ENCODE results near the gene TCF7L1. TPM values are rescaled to one million over a fixed set of nuclear protein-coding genes. Genes with fewer than 3 reads are reported as not detected.
"Not testable (repeated sequence)": the region's sequence is repeated elsewhere in the genome, so short reads cannot be mapped to it uniquely, and the experiment has no call there.

Gene TCF7L1
- total and polyA plus RNA-seq, 4 donors: 12.3 to 21.5 (median 13.8) TPM

- Histone ChIP-seq H3K4me1 (ENCODE audit: control insufficient read depth in 5 of 5, insufficient read depth in 5 of 5, low read length in 5 of 5) (no peaks in the 10 kb centered on the region), H3K27me3 (ENCODE audit: control insufficient read depth in 3 of 3, insufficient read depth in 3 of 3, low read length in 2 of 3) (peaks cover 0 to 2% (median 0%) of the 10 kb centered on the region in 3 donors), H3K4me3 (no peak overlapping the region), H3K9ac (ENCODE audit: insufficient read depth in 1 of 2, low read length in 2 of 2) (no peak overlapping the region), H3K36me3 (ENCODE audit: control insufficient read depth in 4 of 4, insufficient read depth in 4 of 4, low read length in 4 of 4) (no peaks in the 10 kb centered on the region), H3K27ac (ENCODE audit: low read depth in 1 of 2, low read length in 1 of 2) (no peak overlapping the region), H3K9me3 (ENCODE audit: control insufficient read depth in 4 of 4, insufficient read depth in 3 of 4, low read length in 3 of 4) (no peaks in the 10 kb centered on the region)
- no peak for DNase-seq
- no peak for ATAC-seq (ENCODE audit: insufficient read depth, low FRiP score)
- TF ChIP-seq CTCF (IDR thresholded peaks at IDR 0.05; ENCODE audit: control extremely low read depth, extremely low read depth): no peak
- 78 to 87% methylated on average over 2 of the region's 2 CpGs for whole genome bisulfite sequencing, 2 donors
Measured at GRCh38 chr2:85114586-85115330, 18.4 kb upstream of the TCF7L1 start.

GRCh38 chr2:85116207-85116606, 17.0 kb upstream of the TCF7L1 start:
- DNase-seq (no peak), ATAC-seq (ENCODE audit: insufficient read depth, low FRiP score) (no peak)
- no peaks in the 10 kb centered on the region for H3K4me1 ChIP-seq (ENCODE audit: control insufficient read depth in 5 of 5, insufficient read depth in 5 of 5, low read length in 5 of 5)
- no peak overlapping the region for H3K4me3 ChIP-seq
- H3K27me3 ChIP-seq (ENCODE audit: control insufficient read depth in 3 of 3, insufficient read depth in 3 of 3, low read length in 2 of 3): peaks cover 0 to 2% (median 0%) of the 10 kb centered on the region in 3 donors
- no peak for TF ChIP-seq CTCF (IDR thresholded peaks at IDR 0.05; ENCODE audit: control extremely low read depth, extremely low read depth)
- no peaks in the 10 kb centered on the region for H3K9me3 ChIP-seq (ENCODE audit: control insufficient read depth in 4 of 4, insufficient read depth in 3 of 4, low read length in 3 of 4)
- H3K27ac ChIP-seq (ENCODE audit: low read depth in 1 of 2, low read length in 1 of 2): no peak overlapping the region
- H3K36me3 ChIP-seq (ENCODE audit: control insufficient read depth in 4 of 4, insufficient read depth in 4 of 4, low read length in 4 of 4): no peaks in the 10 kb centered on the region
- WGBS, 2 donors: 83 to 90% methylated on average over 3 of the region's 3 CpGs
- no peak overlapping the region for H3K9ac ChIP-seq (ENCODE audit: insufficient read depth in 1 of 2, low read length in 2 of 2)

- no peak for TF ChIP-seq CTCF (IDR thresholded peaks at IDR 0.05; ENCODE audit: control extremely low read depth, extremely low read depth)
- ATAC-seq (ENCODE audit: insufficient read depth, low FRiP score) (no peak), DNase-seq (no peak)
- no peak overlapping the region for H3K27ac ChIP-seq (ENCODE audit: low read depth in 1 of 2, low read length in 1 of 2)
- no peak overlapping the region for H3K9ac ChIP-seq (ENCODE audit: insufficient read depth in 1 of 2, low read length in 2 of 2)
- no peaks in the 10 kb centered on the region for H3K4me1 ChIP-seq (ENCODE audit: control insufficient read depth in 5 of 5, insufficient read depth in 5 of 5, low read length in 5 of 5)
- H3K9me3 ChIP-seq (ENCODE audit: control insufficient read depth in 4 of 4, insufficient read depth in 3 of 4, low read length in 3 of 4): no peaks in the 10 kb centered on the region
- no peak overlapping the region for H3K4me3 ChIP-seq
- H3K36me3 ChIP-seq (ENCODE audit: control insufficient read depth in 4 of 4, insufficient read depth in 4 of 4, low read length in 4 of 4): no peaks in the 10 kb centered on the region
- peaks cover 0 to 2% (median 0%) of the 10 kb centered on the region in 3 donors for H3K27me3 ChIP-seq (ENCODE audit: control insufficient read depth in 3 of 3, insufficient read depth in 3 of 3, low read length in 2 of 3)
Measured at GRCh38 chr2:85119900-85120299, 13.3 kb upstream of the TCF7L1 start.

GRCh38 chr2:85120363-85120762, 12.8 kb upstream of the TCF7L1 start:
- Histone ChIP-seq H3K4me1 (ENCODE audit: control insufficient read depth in 5 of 5, insufficient read depth in 5 of 5, low read length in 5 of 5) (no peaks in the 10 kb centered on the region), H3K9me3 (ENCODE audit: control insufficient read depth in 4 of 4, insufficient read depth in 3 of 4, low read length in 3 of 4) (no peaks in the 10 kb centered on the region), H3K27ac (ENCODE audit: low read depth in 1 of 2, low read length in 1 of 2) (no peak overlapping the region), H3K4me3 (no peak overlapping the region), H3K36me3 (ENCODE audit: control insufficient read depth in 4 of 4, insufficient read depth in 4 of 4, low read length in 4 of 4) (no peaks in the 10 kb centered on the region), H3K27me3 (ENCODE audit: control insufficient read depth in 3 of 3, insufficient read depth in 3 of 3, low read length in 2 of 3) (peaks cover 0 to 2% (median 0%) of the 10 kb centered on the region in 3 donors), H3K9ac (ENCODE audit: insufficient read depth in 1 of 2, low read length in 2 of 2) (no peak overlapping the region)
- DNase-seq (no peak), ATAC-seq (ENCODE audit: insufficient read depth, low FRiP score) (no peak)
- WGBS, 2 donors: 49 to 83% methylated on average over 1 of the region's 1 CpG
- TF ChIP-seq CTCF (IDR thresholded peaks at IDR 0.05; ENCODE audit: control extremely low read depth, extremely low read depth): no peak

- not testable (repeated sequence) for ATAC-seq (ENCODE audit: insufficient read depth, low FRiP score); H3K4me1 ChIP-seq (ENCODE audit: control insufficient read depth in 5 of 5, insufficient read depth in 5 of 5, low read length in 5 of 5); H3K9ac ChIP-seq (ENCODE audit: insufficient read depth in 1 of 2, low read length in 2 of 2); H3K27me3 ChIP-seq (ENCODE audit: control insufficient read depth in 3 of 3, insufficient read depth in 3 of 3, low read length in 2 of 3); H3K4me3 ChIP-seq; H3K36me3 ChIP-seq (ENCODE audit: control insufficient read depth in 4 of 4, insufficient read depth in 4 of 4, low read length in 4 of 4); DNase-seq; H3K27ac ChIP-seq (ENCODE audit: low read depth in 1 of 2, low read length in 1 of 2); H3K9me3 ChIP-seq (ENCODE audit: control insufficient read depth in 4 of 4, insufficient read depth in 3 of 4, low read length in 3 of 4)
- WGBS, 2 donors: 86 to 90% methylated on average over 5 of the region's 5 CpGs
Measured at GRCh38 chr2:85126462-85126861, 6.7 kb upstream of the TCF7L1 start.
